ENCODE results near the gene PRKD1. TPM values are rescaled to one million over a fixed set of nuclear protein-coding genes. Genes with fewer than 3 reads are reported as not detected.
A peak's percentile ranks its signal among the peaks of the same experiment; 100 is the strongest.

Gene PRKD1
- total RNA-seq, 1 donor from 2014 or later = 17.2 TPM

- no peaks in the 10 kb centered on the region for H3K4me1 ChIP-seq
- DNase-seq (no peak), ATAC-seq (no peak)
- H3K4me3 ChIP-seq = no peak overlapping the region
- H3K27ac ChIP-seq = no peak overlapping the region
- H3K9me3 ChIP-seq = no peaks in the 10 kb centered on the region
- intact Hi-C loops (cut with DNase I) = no loop called here
- no peak for TF ChIP-seq CTCF (IDR thresholded peaks at IDR 0.05)
- no peaks in the 10 kb centered on the region for H3K27me3 ChIP-seq
- no peaks in the 10 kb centered on the region for H3K36me3 ChIP-seq
Observed at GRCh38 chr14:29749829-29750228, 177.8 kb downstream of the PRKD1 start.

- ATAC-seq (peak; percentile 30), DNase-seq (no peak)
- intact Hi-C loops (cut with DNase I) = no loop called here
- Histone ChIP-seq H3K27me3 (no peaks in the 10 kb centered on the region), H3K9me3 (no peaks in the 10 kb centered on the region), H3K4me1 (no peaks in the 10 kb centered on the region), H3K4me3 (no peak overlapping the region), H3K36me3 (no peaks in the 10 kb centered on the region), H3K27ac (no peak overlapping the region)
- TF ChIP-seq CTCF (IDR thresholded peaks at IDR 0.05) = no peak
Observed at GRCh38 chr14:29749327-29749726, 178.3 kb downstream of the PRKD1 start.

- H3K27me3 ChIP-seq = no peaks in the 10 kb centered on the region
- no peaks in the 10 kb centered on the region for H3K36me3 ChIP-seq
- H3K4me1 ChIP-seq = peaks cover 18% of the 10 kb centered on the region
- no peaks in the 10 kb centered on the region for H3K9me3 ChIP-seq
- ATAC-seq (no peak), DNase-seq (no peak)
- TF ChIP-seq CTCF (IDR thresholded peaks at IDR 0.05) = no peak
- intact Hi-C loops (cut with DNase I) = no loop called here
- H3K27ac ChIP-seq = no peak overlapping the region
- H3K4me3 ChIP-seq = no peak overlapping the region
Observed at GRCh38 chr14:29745863-29746262, 181.8 kb downstream of the PRKD1 start.

- DNase-seq = no peak
- Histone ChIP-seq H3K4me1 (peaks cover 18% of the 10 kb centered on the region), H3K9me3 (no peaks in the 10 kb centered on the region), H3K36me3 (no peaks in the 10 kb centered on the region), H3K27me3 (no peaks in the 10 kb centered on the region), H3K4me3 (no peak overlapping the region), H3K27ac (no peak overlapping the region)
- ATAC-seq = no peak
- intact Hi-C loops (cut with DNase I) = no loop called here
- no peak for TF ChIP-seq CTCF (IDR thresholded peaks at IDR 0.05)
Observed at GRCh38 chr14:29743531-29743930, 184.1 kb downstream of the PRKD1 start.

GRCh38 chr14:29741909-29742401 lies 185.7 kb downstream of the PRKD1 start:
- Histone ChIP-seq H3K9me3 (no peaks in the 10 kb centered on the region), H3K36me3 (no peaks in the 10 kb centered on the region), H3K27me3 (no peaks in the 10 kb centered on the region), H3K27ac (no peak overlapping the region), H3K4me1 (peaks cover 18% of the 10 kb centered on the region), H3K4me3 (no peak overlapping the region)
- DNase-seq = no peak
- no peak for TF ChIP-seq CTCF (IDR thresholded peaks at IDR 0.05)
- ATAC-seq = no peak
- intact Hi-C loops (cut with DNase I) = no loop called here

- intact Hi-C loops (cut with DNase I) = no loop called here
- H3K9me3 ChIP-seq = no peaks in the 10 kb centered on the region
- no peaks in the 10 kb centered on the region for H3K27me3 ChIP-seq
- ATAC-seq = no peak
- no peak overlapping the region for H3K4me3 ChIP-seq
- H3K4me1 ChIP-seq = peaks cover 18% of the 10 kb centered on the region
- DNase-seq = no peak
- no peaks in the 10 kb centered on the region for H3K36me3 ChIP-seq
- no peak overlapping the region for H3K27ac ChIP-seq
- TF ChIP-seq CTCF (IDR thresholded peaks at IDR 0.05) = no peak
Observed at GRCh38 chr14:29740491-29740890, 187.2 kb downstream of the PRKD1 start.

All from upper lobe of right lung (tissue), 1 donor.